ENCODE results near the gene VPS13C. TPM values are rescaled to one million over a fixed set of nuclear protein-coding genes. Genes with fewer than 3 reads are reported as not detected.
"Not testable (repeated sequence)": the region's sequence is repeated elsewhere in the genome, so short reads cannot be mapped to it uniquely, and the experiment has no call there.

Gene VPS13C
- total RNA-seq, 1 donor from 2014 or later = 57.4 TPM

GRCh38 chr15:62051166-62051565, 9.1 kb downstream of the VPS13C start:
- Mint-ChIP-seq H3K4me3 (ENCODE audit: low read depth) (no peak overlapping the region), H3K9me3 (peaks cover 6% of the 10 kb centered on the region), H3K27ac (no peak overlapping the region), H3K27me3 (ENCODE audit: low read depth) (no peaks in the 10 kb centered on the region), H3K4me1 (ENCODE audit: low read depth) (peaks cover 22% of the 10 kb centered on the region), H3K36me3 (ENCODE audit: low read depth) (peaks cover 9% of the 10 kb centered on the region)
- no peak for DNase-seq (ENCODE audit: low spot score)
- intact Hi-C loops (cut with micrococcal nuclease) = no loop called here

GRCh38 chr15:62050115-62050514, 10.1 kb downstream of the VPS13C start:
- Mint-ChIP-seq H3K27me3 (ENCODE audit: low read depth) (no peaks in the 10 kb centered on the region), H3K27ac (no peak overlapping the region), H3K9me3 (peaks cover 6% of the 10 kb centered on the region), H3K4me3 (ENCODE audit: low read depth) (no peak overlapping the region), H3K36me3 (ENCODE audit: low read depth) (peaks cover 9% of the 10 kb centered on the region), H3K4me1 (ENCODE audit: low read depth) (peaks cover 31% of the 10 kb centered on the region)
- no peak for DNase-seq (ENCODE audit: low spot score)
- intact Hi-C loops (cut with micrococcal nuclease) = no loop called here

- H3K9me3 Mint-ChIP-seq; H3K4me3 Mint-ChIP-seq (ENCODE audit: low read depth); H3K27me3 Mint-ChIP-seq (ENCODE audit: low read depth); H3K27ac Mint-ChIP-seq; H3K36me3 Mint-ChIP-seq (ENCODE audit: low read depth); DNase-seq (ENCODE audit: low spot score); intact Hi-C loops (cut with micrococcal nuclease): not testable (repeated sequence)
- H3K4me1 Mint-ChIP-seq (ENCODE audit: low read depth) = peaks cover 22% of the 10 kb centered on the region
Measured at GRCh38 chr15:62048254-62048653, 12.0 kb downstream of the VPS13C start.

GRCh38 chr15:62047282-62047827, 12.9 kb downstream of the VPS13C start:
- H3K27ac Mint-ChIP-seq = no peak overlapping the region
- H3K4me1 Mint-ChIP-seq (ENCODE audit: low read depth) = peaks cover 18% of the 10 kb centered on the region
- intact Hi-C loops (cut with micrococcal nuclease) = no loop called here
- H3K4me3 Mint-ChIP-seq (ENCODE audit: low read depth) = no peak overlapping the region
- H3K36me3 Mint-ChIP-seq (ENCODE audit: low read depth) = peaks cover 9% of the 10 kb centered on the region
- DNase-seq (ENCODE audit: low spot score) = no peak
- H3K27me3 Mint-ChIP-seq (ENCODE audit: low read depth) = no peaks in the 10 kb centered on the region
- peaks cover 6% of the 10 kb centered on the region for H3K9me3 Mint-ChIP-seq

GRCh38 chr15:62046078-62046743, 14.0 kb downstream of the VPS13C start:
- intact Hi-C loops (cut with micrococcal nuclease) = loop anchor here (1.0 kb wide), 1 partner anchor 14 kb away; the partner anchor contains the start of gene VPS13C
- Mint-ChIP-seq H3K4me3 (ENCODE audit: low read depth) (peak overlapping the region; percentile 23), H3K36me3 (ENCODE audit: low read depth) (peaks cover 9% of the 10 kb centered on the region), H3K27ac (peak overlapping the region; percentile 43), H3K27me3 (ENCODE audit: low read depth) (no peaks in the 10 kb centered on the region), H3K9me3 (peaks cover 6% of the 10 kb centered on the region), H3K4me1 (ENCODE audit: low read depth) (peaks cover 14% of the 10 kb centered on the region)
- no peak for DNase-seq (ENCODE audit: low spot score)

- peak overlapping the region; percentile 15 for H3K27ac Mint-ChIP-seq
- no peaks in the 10 kb centered on the region for H3K27me3 Mint-ChIP-seq (ENCODE audit: low read depth)
- H3K36me3 Mint-ChIP-seq (ENCODE audit: low read depth) = peaks cover 43% of the 10 kb centered on the region
- intact Hi-C loops (cut with micrococcal nuclease) = no loop called here
- H3K4me3 Mint-ChIP-seq (ENCODE audit: low read depth) = no peak overlapping the region
- peaks cover 9% of the 10 kb centered on the region for H3K9me3 Mint-ChIP-seq
- peaks cover 5% of the 10 kb centered on the region for H3K4me1 Mint-ChIP-seq (ENCODE audit: low read depth)
- DNase-seq (ENCODE audit: low spot score) = no peak
Measured at GRCh38 chr15:62035256-62035924, 24.9 kb downstream of the VPS13C start.

GRCh38 chr15:62027916-62028315, 32.3 kb downstream of the VPS13C start:
- Mint-ChIP-seq H3K4me3 (ENCODE audit: low read depth) (no peak overlapping the region), H3K4me1 (ENCODE audit: low read depth) (peaks cover 6% of the 10 kb centered on the region), H3K27ac (no peak overlapping the region), H3K36me3 (ENCODE audit: low read depth) (peaks cover 36% of the 10 kb centered on the region), H3K9me3 (no peaks in the 10 kb centered on the region), H3K27me3 (ENCODE audit: low read depth) (no peaks in the 10 kb centered on the region)
- intact Hi-C loops (cut with micrococcal nuclease) = no loop called here
- DNase-seq (ENCODE audit: low spot score) = no peak

GRCh38 chr15:62027263-62027565, 33.0 kb downstream of the VPS13C start:
- H3K4me3 Mint-ChIP-seq (ENCODE audit: low read depth) = no peak overlapping the region
- no peaks in the 10 kb centered on the region for H3K9me3 Mint-ChIP-seq
- peaks cover 40% of the 10 kb centered on the region for H3K36me3 Mint-ChIP-seq (ENCODE audit: low read depth)
- H3K27me3 Mint-ChIP-seq (ENCODE audit: low read depth) = no peaks in the 10 kb centered on the region
- H3K4me1 Mint-ChIP-seq (ENCODE audit: low read depth) = peaks cover 6% of the 10 kb centered on the region
- no peak overlapping the region for H3K27ac Mint-ChIP-seq
- DNase-seq (ENCODE audit: low spot score) = no peak
- intact Hi-C loops (cut with micrococcal nuclease) = no loop called here

- H3K36me3 Mint-ChIP-seq (ENCODE audit: low read depth) = peaks cover 45% of the 10 kb centered on the region
- H3K27me3 Mint-ChIP-seq (ENCODE audit: low read depth) = no peaks in the 10 kb centered on the region
- no peak for DNase-seq (ENCODE audit: low spot score)
- no peaks in the 10 kb centered on the region for H3K9me3 Mint-ChIP-seq
- H3K4me1 Mint-ChIP-seq (ENCODE audit: low read depth) = peaks cover 6% of the 10 kb centered on the region
- no peak overlapping the region for H3K4me3 Mint-ChIP-seq (ENCODE audit: low read depth)
- H3K27ac Mint-ChIP-seq = no peak overlapping the region
- intact Hi-C loops (cut with micrococcal nuclease) = no loop called here
Measured at GRCh38 chr15:62026487-62027262, 33.6 kb downstream of the VPS13C start.

- no peak for DNase-seq (ENCODE audit: low spot score)
- no peaks in the 10 kb centered on the region for H3K27me3 Mint-ChIP-seq (ENCODE audit: low read depth)
- no peak overlapping the region for H3K4me3 Mint-ChIP-seq (ENCODE audit: low read depth)
- H3K27ac Mint-ChIP-seq = no peak overlapping the region
- peaks cover 2% of the 10 kb centered on the region for H3K4me1 Mint-ChIP-seq (ENCODE audit: low read depth)
- intact Hi-C loops (cut with micrococcal nuclease) = no loop called here
- peaks cover 59% of the 10 kb centered on the region for H3K36me3 Mint-ChIP-seq (ENCODE audit: low read depth)
- peaks cover 16% of the 10 kb centered on the region for H3K9me3 Mint-ChIP-seq
Measured at GRCh38 chr15:62021991-62022600, 38.2 kb downstream of the VPS13C start.

- Mint-ChIP-seq H3K4me3 (ENCODE audit: low read depth) (no peak overlapping the region), H3K4me1 (ENCODE audit: low read depth) (no peaks in the 10 kb centered on the region), H3K27ac (no peak overlapping the region), H3K27me3 (ENCODE audit: low read depth) (no peaks in the 10 kb centered on the region), H3K36me3 (ENCODE audit: low read depth) (peaks cover 60% of the 10 kb centered on the region), H3K9me3 (peaks cover 27% of the 10 kb centered on the region)
- no peak for DNase-seq (ENCODE audit: low spot score)
- intact Hi-C loops (cut with micrococcal nuclease) = no loop called here
Measured at GRCh38 chr15:62020576-62021160, 39.6 kb downstream of the VPS13C start.

- H3K4me1 Mint-ChIP-seq (ENCODE audit: low read depth); H3K9me3 Mint-ChIP-seq; H3K4me3 Mint-ChIP-seq (ENCODE audit: low read depth); H3K27me3 Mint-ChIP-seq (ENCODE audit: low read depth); intact Hi-C loops (cut with micrococcal nuclease); DNase-seq (ENCODE audit: low spot score); H3K27ac Mint-ChIP-seq: not testable (repeated sequence)
- peaks cover 47% of the 10 kb centered on the region for H3K36me3 Mint-ChIP-seq (ENCODE audit: low read depth)
Measured at GRCh38 chr15:62005354-62005753, 54.9 kb downstream of the VPS13C start.

Measured in activated T-helper 2 cell treated with anti-CD3 and anti-CD28 coated beads, Interferon-gamma antibody, Interleukin-2, Interleukin-4, amounts not matched to agents 10 μg/mL and 5 μg/mL and 100 μg/mL, durations not matched to agents 14 hours and 24 hours and 36 hours (primary cell).